Gastrocnemius medialis (tissue), 4 donors: ENCODE data around the gene HIRA. TPM values are rescaled to one million over a fixed set of nuclear protein-coding genes. Genes with fewer than 3 reads are reported as not detected.

Experiments used
- ATAC-seq, 2 donors: fragments of 150-250 bp; one replicate each; pipeline ENCODE4 v1.9.1; 2016
- DNase-seq, 2 donors: peaks; one replicate each; pipeline ENCODE4 v3.0.0-alpha.2; 2019
- H3K27ac ChIP-seq, 4 donors: fragments of 200-600 bp; sonication (generic); 1 replicate in 1 of 4; 2 replicates in 3 of 4; pipeline ENCODE4 v1.5.1; 2016 to 2018; ENCODE audit warnings: mild to moderate bottlenecking in 2 of 4, moderate library complexity in 1 of 4
- H3K27me3 ChIP-seq, 3 donors: fragments of 200-600 bp; sonication (generic) in 2 of 3; 1 replicate in 1 of 3; 2 replicates in 2 of 3; pipeline versions ENCODE4 v1.5.1 to v1.6.0; 2016 to 2019; ENCODE audit warnings: mild to moderate bottlenecking in 1 of 3, moderate library complexity in 1 of 3
- H3K36me3 ChIP-seq, 2 donors: fragments of 200-600 bp; sonication (generic) in 1 of 2; one replicate each; pipeline ENCODE4 v1.5.1; 2017 to 2018
- H3K4me1 ChIP-seq, 2 donors: fragments of 200-600 bp; sonication (generic) in 1 of 2; one replicate each; pipeline ENCODE4 v1.5.1; 2016 to 2017; ENCODE audit warnings: mild to moderate bottlenecking in 2 of 2
- H3K4me3 ChIP-seq, 4 donors: fragments of 200-600 bp; sonication (generic) in 3 of 4; 1 replicate in 1 of 4; 2 replicates in 3 of 4; pipeline ENCODE4 v1.5.1; 2016 to 2019; ENCODE audit warnings: mild to moderate bottlenecking in 2 of 4
- H3K9me3 ChIP-seq, 3 donors: fragments of 200-600 bp; sonication (generic) in 2 of 3; 1 replicate in 1 of 3; 2 replicates in 2 of 3; pipeline ENCODE4 v1.5.1; 2016 to 2019
- POLR2A ChIP-seq, 2 donors: fragments of 450-650 bp; IDR thresholded peaks; one replicate each; pipeline ENCODE4 v1.6.1; 2017; ENCODE audit warnings: antibody characterized with exemption in 2 of 2, mild to moderate bottlenecking in 2 of 2, moderate library complexity in 2 of 2
- in situ Hi-C, 4 donors: fragments of 200-750 bp; cut with MboI; loops; one replicate each; pipeline versions ENCODE4 v1.15.0 to v1.8.0; 2017; ENCODE audit warnings: low sequenced_read_pairs in 4 of 4
- intact Hi-C: fragments of 100-400 bp; cut with DNase I; formaldehyde crosslinking; loops from one replicate; pipeline ENCODE4 v1.15.1; 2023; ENCODE audit warnings: low total_unique reads
- total RNA-seq, 4 donors: library from RNA; depleted of rRNA; stranded (reverse); fragments of >200 nt; gene quantifications; one replicate each; pipeline versions ENCODE4 v1.1.0 to v1.2.3, GENCODE V29; 2016
- TF ChIP-seq, protein P1 (sequence below), 5 experiments: fragments of 450-650 bp in 3 of 5; fragments of 200-600 bp in 2 of 5; sonication (generic) in 2 of 5; IDR thresholded peaks in 4 of 5; conservative IDR thresholded peaks in 1 of 5; 1 replicate in 4 of 5; 2 replicates in 1 of 5; pipeline ENCODE4 v1.5.1; 2016 to 2019; ENCODE audit warnings: antibody characterized with exemption in 5 of 5, mild to moderate bottlenecking in 3 of 5, moderate library complexity in 3 of 5

Gene HIRA
- total RNA-seq, 4 donors from 2014 or later = 14.2 to 46.8 (median 24.6) TPM

- ATAC-seq (peak in 1 of 2 donors; percentile 3), DNase-seq (no peak)
- Histone ChIP-seq H3K27me3 (no peaks in the 10 kb centered on the region), H3K9me3 (no peaks in the 10 kb centered on the region), H3K4me3 (peak overlapping the region; percentile 75 to 96 (median 88)), H3K27ac (peak overlapping the region; percentile 83 to 100 (median 89)), H3K4me1 (peaks cover 32 to 39% of the 10 kb centered on the region in 2 donors), H3K36me3 (peaks cover 0 to 11% of the 10 kb centered on the region in 2 donors)
- TF ChIP-seq POLR2A (IDR thresholded peaks at IDR 0.05) = peak; percentile 26 to 48
- TF ChIP-seq, protein P1, sequence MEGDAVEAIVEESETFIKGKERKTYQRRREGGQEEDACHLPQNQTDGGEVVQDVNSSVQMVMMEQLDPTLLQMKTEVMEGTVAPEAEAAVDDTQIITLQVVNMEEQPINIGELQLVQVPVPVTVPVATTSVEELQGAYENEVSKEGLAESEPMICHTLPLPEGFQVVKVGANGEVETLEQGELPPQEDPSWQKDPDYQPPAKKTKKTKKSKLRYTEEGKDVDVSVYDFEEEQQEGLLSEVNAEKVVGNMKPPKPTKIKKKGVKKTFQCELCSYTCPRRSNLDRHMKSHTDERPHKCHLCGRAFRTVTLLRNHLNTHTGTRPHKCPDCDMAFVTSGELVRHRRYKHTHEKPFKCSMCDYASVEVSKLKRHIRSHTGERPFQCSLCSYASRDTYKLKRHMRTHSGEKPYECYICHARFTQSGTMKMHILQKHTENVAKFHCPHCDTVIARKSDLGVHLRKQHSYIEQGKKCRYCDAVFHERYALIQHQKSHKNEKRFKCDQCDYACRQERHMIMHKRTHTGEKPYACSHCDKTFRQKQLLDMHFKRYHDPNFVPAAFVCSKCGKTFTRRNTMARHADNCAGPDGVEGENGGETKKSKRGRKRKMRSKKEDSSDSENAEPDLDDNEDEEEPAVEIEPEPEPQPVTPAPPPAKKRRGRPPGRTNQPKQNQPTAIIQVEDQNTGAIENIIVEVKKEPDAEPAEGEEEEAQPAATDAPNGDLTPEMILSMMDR (IDR thresholded peaks at IDR 0.05 in 4 of 5, conservative IDR thresholded peaks at IDR 0.05 in 1 of 5) = no peak
- intact Hi-C loops = loop anchor here (5.0 to 10.0 kb wide), 3 partner anchors 205 to 308 kb away; partner anchors contain the start of genes DGCR2 and SLC25A1
- in situ Hi-C loops = no loop called here
Measured at GRCh38 chr22:19429950-19430889, 1.3 kb downstream of the HIRA start.

GRCh38 chr22:19424186-19424500 is 7.4 kb downstream of the HIRA start:
- TF ChIP-seq POLR2A (IDR thresholded peaks at IDR 0.05) = no peak
- TF ChIP-seq, protein P1 (IDR thresholded peaks at IDR 0.05 in 4 of 5, conservative IDR thresholded peaks at IDR 0.05 in 1 of 5) = no peak

GRCh38 chr22:19422440-19423301 is 8.9 kb downstream of the HIRA start:
- H3K27me3 ChIP-seq = no peaks in the 10 kb centered on the region
- ATAC-seq (no peak), DNase-seq (no peak)
- intact Hi-C loops (loop anchor here (10.0 kb wide), 1 partner anchor 212 kb away; no protein-coding TSS in a partner anchor), in situ Hi-C loops (no loop called here)
- no peak overlapping the region for H3K4me3 ChIP-seq
- no peaks in the 10 kb centered on the region for H3K9me3 ChIP-seq
- no peaks in the 10 kb centered on the region for H3K36me3 ChIP-seq
- H3K27ac ChIP-seq = no peak overlapping the region
- TF ChIP-seq, protein P1 (IDR thresholded peaks at IDR 0.05 in 4 of 5, conservative IDR thresholded peaks at IDR 0.05 in 1 of 5) = no peak
- TF ChIP-seq POLR2A (IDR thresholded peaks at IDR 0.05) = no peak
- H3K4me1 ChIP-seq = peaks cover 4 to 23% of the 10 kb centered on the region in 2 donors

More at GRCh38 chr22:19424186-19424500, 7.4 kb downstream of the HIRA start:
- Histone ChIP-seq H3K9me3 (no peaks in the 10 kb centered on the region), H3K4me1 (peaks cover 8 to 36% of the 10 kb centered on the region in 2 donors), H3K4me3 (no peak overlapping the region), H3K27ac (no peak overlapping the region), H3K36me3 (no peaks in the 10 kb centered on the region), H3K27me3 (no peaks in the 10 kb centered on the region)
- intact Hi-C loops (loop anchor here (2.0 to 10.0 kb wide), 2 partner anchors 13 to 211 kb away; no protein-coding TSS in a partner anchor), in situ Hi-C loops (no loop called here)
- no peak for DNase-seq
- ATAC-seq = no peak

DNA sequence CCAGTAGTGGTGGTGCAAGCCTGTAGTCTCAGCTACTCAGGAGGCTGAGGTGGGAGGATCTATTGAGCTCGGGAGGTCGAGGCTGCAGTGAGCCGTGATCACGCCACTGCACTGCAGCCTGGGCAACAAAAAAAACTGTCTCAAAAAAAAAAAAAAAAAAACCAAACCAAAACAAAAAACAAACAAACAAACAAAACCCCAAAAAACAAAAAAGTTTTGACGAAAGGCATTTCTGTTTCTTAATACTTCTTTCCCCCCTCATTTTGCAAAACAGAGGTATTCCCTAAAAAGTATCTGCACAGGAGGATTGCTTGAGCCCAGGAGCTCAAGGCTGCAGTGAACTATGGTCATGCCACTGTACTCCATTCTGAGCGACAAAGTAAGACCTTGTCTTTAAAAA is 11.2 kb downstream of the HIRA start:
- DNase-seq = no peak
- no peaks in the 10 kb centered on the region for H3K27me3 ChIP-seq
- in situ Hi-C loops = no loop called here
- intact Hi-C loops = loop anchor here (10.0 kb wide), 1 partner anchor 214 kb away; no protein-coding TSS in a partner anchor
- peaks cover 0 to 17% of the 10 kb centered on the region in 2 donors for H3K4me1 ChIP-seq
- no peaks in the 10 kb centered on the region for H3K36me3 ChIP-seq
- no peak for ATAC-seq
- TF ChIP-seq POLR2A (IDR thresholded peaks at IDR 0.05) = no peak
- TF ChIP-seq, protein P1 (IDR thresholded peaks at IDR 0.05 in 4 of 5, conservative IDR thresholded peaks at IDR 0.05 in 1 of 5) = no peak
- H3K9me3 ChIP-seq = no peaks in the 10 kb centered on the region
- H3K27ac ChIP-seq = no peak overlapping the region
- no peak overlapping the region for H3K4me3 ChIP-seq
